MCF 10A (cell line): ENCODE results near the gene SPINT2. TPM values are rescaled to one million over a fixed set of nuclear protein-coding genes. Genes with fewer than 3 reads are reported as not detected.

Experiments
- BruUV-seq: library from RNA; stranded (reverse); fragments of 400-500 nt; replicated peaks from 2 replicates; lab custom pipeline; 2021; lab: Mats Ljungman, UMichigan
- CTCF ChIA-PET: fragments of 300-600 bp; sonication (Branson Sonifier 250); formaldehyde crosslinking; extraction: SDS; loops from one replicate; lab custom pipeline; 2021; ENCODE audit warnings: antibody characterized with exemption, inconsistent platforms; lab: Yijun Ruan, JAX
- POLR2A ChIA-PET: fragments of 300-600, 350-650 bp; sonication (Branson Sonifier 250); formaldehyde crosslinking; extraction: SDS; loops from one replicate; lab custom pipeline; 2020; ENCODE audit warnings: antibody characterized with exemption, inconsistent platforms; lab: Yijun Ruan, JAX
- DNase-seq: peaks from one replicate; pipeline ENCODE4 v3.0.0-alpha.2; 2018; ENCODE audit not compliant: unreplicated experiment
- H3K27ac Mint-ChIP-seq: one replicate; pipeline ENCODE4 v1.8.0; 2022; ENCODE audit warnings: mild to moderate bottlenecking, low read depth, mixed read lengths; ENCODE audit not compliant: unreplicated experiment
- H3K27me3 Mint-ChIP-seq: one replicate; pipeline ENCODE4 v1.8.0; 2022; ENCODE audit warnings: mixed read lengths; ENCODE audit not compliant: insufficient read depth, unreplicated experiment
- H3K36me3 Mint-ChIP-seq: one replicate; pipeline ENCODE4 v1.8.0; 2022; ENCODE audit warnings: mild to moderate bottlenecking, moderate library complexity, mixed read lengths; ENCODE audit not compliant: insufficient read depth, unreplicated experiment
- H3K4me1 Mint-ChIP-seq: one replicate; pipeline ENCODE4 v1.8.0; 2022; ENCODE audit warnings: mixed read lengths; ENCODE audit not compliant: insufficient read depth, unreplicated experiment
- H3K4me3 Mint-ChIP-seq: one replicate; pipeline ENCODE4 v1.8.0; 2022; ENCODE audit warnings: mild to moderate bottlenecking, moderate library complexity, mixed read lengths; ENCODE audit not compliant: unreplicated experiment
- H3K9me3 Mint-ChIP-seq: one replicate; pipeline ENCODE4 v1.8.0; 2022; ENCODE audit warnings: mixed read lengths; ENCODE audit not compliant: unreplicated experiment
- intact Hi-C: fragments of 100-400 bp; cut with micrococcal nuclease; formaldehyde crosslinking; loops from 2 replicates; pipeline ENCODE4 v1.14.1; 2022
- total RNA-seq: library from RNA; stranded (reverse); gene quantifications from 2 replicates; pipeline ENCODE4 v1.2.3, GENCODE V29; 2022
- TF ChIP-seq, protein P1 (sequence below): fragments of 200-600 bp; IDR thresholded peaks from one replicate; pipeline ENCODE4 v1.8.0; 2022; ENCODE audit warnings: antibody characterized with exemption, mild to moderate bottlenecking; ENCODE audit not compliant: unreplicated experiment

The SPINT2 gene
- total RNA-seq, 1 experiment from 2014 or later = 333 TPM

DNA sequence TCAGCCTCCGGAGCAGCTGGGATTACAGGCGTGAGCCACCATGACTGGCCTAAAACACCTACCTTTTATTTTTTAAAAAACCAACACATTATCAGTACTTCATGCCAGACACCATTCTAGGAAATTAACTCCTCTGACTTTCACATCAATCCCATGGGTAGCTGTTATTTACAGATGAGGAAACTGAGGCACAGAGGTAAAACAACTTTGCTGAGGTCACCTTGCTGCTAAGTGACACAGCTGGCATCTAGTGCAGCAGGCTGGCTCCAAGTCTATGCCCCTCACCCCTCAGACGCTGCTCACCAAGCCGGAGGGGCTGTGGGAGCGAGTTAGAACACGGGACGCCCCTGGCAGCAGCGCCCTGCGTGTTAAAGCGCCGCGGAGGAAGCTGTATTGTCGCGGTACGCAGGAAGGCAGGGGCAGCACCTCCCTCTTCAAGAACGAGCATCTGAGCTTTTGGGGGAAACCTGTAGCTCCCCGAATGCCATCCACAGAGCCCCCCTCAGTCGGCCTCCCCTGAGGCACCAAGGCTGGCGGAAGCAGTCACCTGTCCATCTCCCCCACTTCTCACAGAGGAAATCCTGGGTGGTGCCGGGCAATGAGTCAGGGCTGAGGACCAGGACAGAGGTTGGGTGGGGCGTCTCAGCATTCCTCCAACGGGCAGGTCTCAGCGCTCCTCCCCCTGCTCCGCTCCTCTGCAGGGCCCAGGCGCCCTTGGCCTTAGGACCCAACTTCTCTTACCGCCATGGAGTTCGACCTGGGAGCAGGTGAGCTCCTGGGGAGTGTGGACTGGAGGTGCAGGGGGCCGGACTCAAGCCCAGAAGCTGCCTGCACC, 39.4 kb downstream of the SPINT2 start, which contains the start of gene C19orf33:
C19orf33 (plus strand) TSS at position 735 of the 835 bp plus-strand sequence; CDS start at position 746, 11 bp downstream.
- peak; percentile 93 for DNase-seq
- ChIA-PET CTCF (interaction anchor here (0.6 to 1.8 kb wide), 5 partner anchors 10 to 60 kb away, joined by 3 to 9 read pairs (median 4); no protein-coding TSS in a partner anchor), POLR2A (interaction anchor here (0.6 to 3.8 kb wide), 24 partner anchors 9 to 1100 kb away, joined by 3 to 49 read pairs (median 6); partner anchors contain the start of genes CATSPERG, GGN, KCNK6 and PSMD8)
- peaks cover 17% of the 10 kb centered on the region for H3K4me1 Mint-ChIP-seq
- no peaks in the 10 kb centered on the region for H3K27me3 Mint-ChIP-seq
- BruUV-seq = TSS peak; percentile 72
- TF ChIP-seq, protein P1, sequence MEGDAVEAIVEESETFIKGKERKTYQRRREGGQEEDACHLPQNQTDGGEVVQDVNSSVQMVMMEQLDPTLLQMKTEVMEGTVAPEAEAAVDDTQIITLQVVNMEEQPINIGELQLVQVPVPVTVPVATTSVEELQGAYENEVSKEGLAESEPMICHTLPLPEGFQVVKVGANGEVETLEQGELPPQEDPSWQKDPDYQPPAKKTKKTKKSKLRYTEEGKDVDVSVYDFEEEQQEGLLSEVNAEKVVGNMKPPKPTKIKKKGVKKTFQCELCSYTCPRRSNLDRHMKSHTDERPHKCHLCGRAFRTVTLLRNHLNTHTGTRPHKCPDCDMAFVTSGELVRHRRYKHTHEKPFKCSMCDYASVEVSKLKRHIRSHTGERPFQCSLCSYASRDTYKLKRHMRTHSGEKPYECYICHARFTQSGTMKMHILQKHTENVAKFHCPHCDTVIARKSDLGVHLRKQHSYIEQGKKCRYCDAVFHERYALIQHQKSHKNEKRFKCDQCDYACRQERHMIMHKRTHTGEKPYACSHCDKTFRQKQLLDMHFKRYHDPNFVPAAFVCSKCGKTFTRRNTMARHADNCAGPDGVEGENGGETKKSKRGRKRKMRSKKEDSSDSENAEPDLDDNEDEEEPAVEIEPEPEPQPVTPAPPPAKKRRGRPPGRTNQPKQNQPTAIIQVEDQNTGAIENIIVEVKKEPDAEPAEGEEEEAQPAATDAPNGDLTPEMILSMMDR = no peak
- peaks cover 37% of the 10 kb centered on the region for H3K36me3 Mint-ChIP-seq
- H3K9me3 Mint-ChIP-seq = no peaks in the 10 kb centered on the region
- intact Hi-C loops = loop anchor here (2.0 kb wide), 1 partner anchor 31 kb away; the partner anchor contains the start of gene CATSPERG
- H3K27ac Mint-ChIP-seq = peak within 1 kb of the TSS; percentile 91
- peak within 1 kb of the TSS; percentile 89 for H3K4me3 Mint-ChIP-seq

- BruUV-seq = TSS peak; percentile 89
- ChIA-PET POLR2A (interaction anchor here (0.7 to 3.8 kb wide), 22 partner anchors 9 to 1099 kb away, joined by 3 to 49 read pairs (median 6); partner anchors contain the start of genes CATSPERG, GGN, KCNK6 and PSMD8), CTCF (interaction anchor here (0.6 to 1.8 kb wide), 5 partner anchors 10 to 60 kb away, joined by 3 to 9 read pairs (median 4); no protein-coding TSS in a partner anchor)
- H3K27ac Mint-ChIP-seq = peak overlapping the region; percentile 91
- TF ChIP-seq, protein P1 = no peak
- H3K27me3 Mint-ChIP-seq = no peaks in the 10 kb centered on the region
- DNase-seq = no peak
- H3K4me1 Mint-ChIP-seq = peaks cover 17% of the 10 kb centered on the region
- peaks cover 40% of the 10 kb centered on the region for H3K36me3 Mint-ChIP-seq
- no peaks in the 10 kb centered on the region for H3K9me3 Mint-ChIP-seq
- peak overlapping the region; percentile 89 for H3K4me3 Mint-ChIP-seq
- intact Hi-C loops = loop anchor here (2.0 kb wide), 1 partner anchor 30 kb away; the partner anchor contains the start of gene CATSPERG
Measured at GRCh38 chr19:38304352-38304865, 40.0 kb downstream of the SPINT2 start.

DNA sequence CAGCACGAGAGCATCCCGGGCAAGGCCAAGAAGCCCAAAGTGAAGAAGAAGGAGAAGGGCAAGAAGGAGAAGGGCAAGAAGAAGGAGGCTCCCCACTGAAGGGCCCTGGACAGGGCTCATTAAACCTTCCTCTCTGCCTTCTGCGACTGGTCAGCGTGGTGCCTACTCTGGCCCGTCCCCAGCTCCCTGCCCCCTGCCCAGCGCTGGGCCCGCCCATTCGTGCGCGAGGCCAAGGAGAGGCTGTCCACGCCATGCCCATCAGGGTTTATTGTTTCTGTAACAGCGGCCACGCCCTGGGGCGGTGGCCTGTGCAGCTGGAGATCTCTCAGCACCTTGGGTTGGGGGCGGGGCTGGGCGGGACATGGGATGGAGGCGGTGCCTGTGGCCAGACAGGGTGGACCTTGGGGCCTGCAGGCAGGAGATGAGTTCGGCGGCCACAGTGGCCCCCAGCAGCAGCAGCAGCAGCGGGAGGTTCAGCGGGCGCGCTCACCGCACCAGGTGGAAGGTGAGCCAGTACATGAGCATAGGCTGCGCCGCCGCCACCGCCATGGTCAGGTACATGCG, 40.6 kb downstream of the SPINT2 start:
- intact Hi-C loops = loop anchor here (1.0 to 2.0 kb wide), 2 partner anchors 10 to 30 kb away; partner anchors contain the start of genes CATSPERG and YIF1B
- ChIA-PET POLR2A (interaction anchor here (0.7 to 3.8 kb wide), 19 partner anchors 9 to 1099 kb away, joined by 3 to 49 read pairs (median 6); partner anchors contain the start of genes CATSPERG, GGN, KCNK6 and PSMD8), CTCF (interaction anchor here (0.9 to 1.8 kb wide), 3 partner anchors 14 to 61 kb away, joined by 3 to 9 read pairs (median 4); no protein-coding TSS in a partner anchor)
- H3K36me3 Mint-ChIP-seq = peaks cover 40% of the 10 kb centered on the region
- H3K4me3 Mint-ChIP-seq = peak overlapping the region; percentile 89
- H3K4me1 Mint-ChIP-seq = peaks cover 17% of the 10 kb centered on the region
- no TSS peak for BruUV-seq
- no peaks in the 10 kb centered on the region for H3K27me3 Mint-ChIP-seq
- DNase-seq = peak; percentile 99
- H3K9me3 Mint-ChIP-seq = peaks cover 1% of the 10 kb centered on the region
- peak overlapping the region; percentile 91 for H3K27ac Mint-ChIP-seq
- TF ChIP-seq, protein P1 = no peak
